H9 (cell line): ENCODE data around the gene SLC25A43. TPM values are rescaled to one million over a fixed set of nuclear protein-coding genes. Genes with fewer than 3 reads are reported as not detected.

Experiments
- DNase-seq: peaks from one replicate; pipeline ENCODE4 v3.0.0-alpha.2; 2017
- H2AFZ ChIP-seq: one replicate; pipeline ENCODE4 v1.6.1; 2013; ENCODE audit warnings: mild to moderate bottlenecking, low read length, control low read depth, moderate library complexity
- H2AK5ac ChIP-seq: 2 replicates; pipeline ENCODE4 v1.6.1; 2013; ENCODE audit warnings: low read length, control low read depth, mixed read lengths; ENCODE audit not compliant: insufficient read length
- H2BK120ac ChIP-seq: one replicate; pipeline ENCODE4 v1.6.1; 2013; ENCODE audit warnings: low read depth, mild to moderate bottlenecking, low read length, control low read depth, inconsistent platforms; ENCODE audit not compliant: poor library complexity, severe bottlenecking
- H2BK12ac ChIP-seq: 2 replicates; pipeline ENCODE4 v1.6.1; 2013; ENCODE audit warnings: low read length, control low read depth, mixed read lengths, low read depth; ENCODE audit not compliant: insufficient read length
- H2BK15ac ChIP-seq: 2 replicates; pipeline ENCODE4 v1.6.1; 2013; ENCODE audit warnings: low read depth, low read length, control low read depth
- H2BK20ac ChIP-seq: one replicate; pipeline ENCODE4 v1.6.1; 2013; ENCODE audit warnings: low read depth, mild to moderate bottlenecking, low read length, control low read depth, inconsistent platforms; ENCODE audit not compliant: poor library complexity, severe bottlenecking
- H2BK5ac ChIP-seq: 2 replicates; pipeline ENCODE4 v1.6.1; 2013; ENCODE audit warnings: low read length, control low read depth, mixed read lengths; ENCODE audit not compliant: insufficient read length
- H3K14ac ChIP-seq: 2 replicates; pipeline ENCODE4 v1.6.1; 2013; ENCODE audit warnings: low read length, control low read depth; ENCODE audit not compliant: insufficient read depth
- H3K18ac ChIP-seq: 2 replicates; pipeline ENCODE4 v1.6.1; 2013; ENCODE audit warnings: low read depth, mild to moderate bottlenecking, mixed read lengths, low read length, control low read depth; ENCODE audit not compliant: insufficient read length
- H3K23ac ChIP-seq: 2 replicates; pipeline ENCODE4 v1.6.1; 2013; ENCODE audit warnings: low read length, control low read depth, mixed read lengths, low read depth; ENCODE audit not compliant: insufficient read length
- H3K23me2 ChIP-seq: 2 replicates; pipeline ENCODE4 v1.6.1; 2013; ENCODE audit warnings: low read depth, mild to moderate bottlenecking, mixed read lengths, low read length, control low read depth; ENCODE audit not compliant: insufficient read length, poor library complexity, severe bottlenecking
- H3K27ac ChIP-seq: 2 replicates; pipeline ENCODE4 v1.5.1; 2013; ENCODE audit warnings: low read length, control low read depth, mixed read lengths, low read depth; ENCODE audit not compliant: insufficient read length
- H3K27me3 ChIP-seq: 2 replicates; pipeline ENCODE4 v1.6.1; 2013; ENCODE audit warnings: low read length, control low read depth, inconsistent platforms; ENCODE audit not compliant: insufficient read depth
- H3K4ac ChIP-seq: 2 replicates; pipeline ENCODE4 v1.6.1; 2013; ENCODE audit warnings: low read depth, mild to moderate bottlenecking, control low read depth, inconsistent platforms, low read length, moderate library complexity
- H3K4me1 ChIP-seq: 2 replicates; pipeline ENCODE4 v1.6.1; 2013; ENCODE audit warnings: low read length, control low read depth, inconsistent platforms; ENCODE audit not compliant: insufficient read depth
- H3K4me2 ChIP-seq: 2 replicates; pipeline ENCODE4 v1.6.1; 2013; ENCODE audit warnings: low read length, control low read depth, mixed read lengths; ENCODE audit not compliant: insufficient read length, insufficient read depth
- H3K56ac ChIP-seq: 2 replicates; pipeline ENCODE4 v1.6.1; 2013; ENCODE audit warnings: low read depth, mild to moderate bottlenecking, mixed read lengths, low read length, control low read depth; ENCODE audit not compliant: insufficient read length
- H3K79me1 ChIP-seq: 2 replicates; pipeline ENCODE4 v1.6.1; 2013; ENCODE audit warnings: low read depth, mild to moderate bottlenecking, moderate library complexity, low read length, control low read depth, inconsistent platforms; ENCODE audit not compliant: insufficient read depth, poor library complexity, severe bottlenecking
- H3K79me2 ChIP-seq: 2 replicates; pipeline ENCODE4 v1.6.1; 2013; ENCODE audit warnings: low read length, control low read depth, inconsistent platforms; ENCODE audit not compliant: insufficient read depth
- H3K9ac ChIP-seq: 2 replicates; pipeline ENCODE4 v1.6.1; 2013; ENCODE audit warnings: low read length, control low read depth, mixed read lengths; ENCODE audit not compliant: insufficient read length; ENCODE audit errors: extremely low read depth
- H3K9me3 ChIP-seq: one replicate; pipeline ENCODE4 v1.6.1; 2013; ENCODE audit warnings: low read depth, low read length, inconsistent platforms; ENCODE audit not compliant: control insufficient read depth
- H3T11ph ChIP-seq: one replicate; pipeline ENCODE4 v1.6.1; 2013; ENCODE audit warnings: mild to moderate bottlenecking, low read length, control low read depth, inconsistent platforms
- H4K20me1 ChIP-seq: one replicate; pipeline ENCODE4 v1.6.1; 2013; ENCODE audit not compliant: control insufficient read depth, insufficient read length, insufficient read depth
- H4K5ac ChIP-seq: 2 replicates; pipeline ENCODE4 v1.6.1; 2013; ENCODE audit warnings: low read depth, mild to moderate bottlenecking, mixed read lengths, low read length, control low read depth; ENCODE audit not compliant: insufficient read length
- H4K8ac ChIP-seq: replicated peaks from 2 replicates; pipeline ENCODE4 v1.6.1; 2013; ENCODE audit warnings: low read length, control low read depth, mixed read lengths, low read depth; ENCODE audit not compliant: insufficient read length
- H4K91ac ChIP-seq: 2 replicates; pipeline ENCODE4 v1.6.1; 2013; ENCODE audit warnings: low read depth, mild to moderate bottlenecking, moderate library complexity, mixed read lengths, low read length, control low read depth; ENCODE audit not compliant: insufficient read length
- H3K27ac Mint-ChIP-seq, 3 experiments: 2 replicates in 2 of 3; 3 replicates in 1 of 3; pipeline ENCODE4 v1.8.0; 2020 to 2021; ENCODE audit warnings: mixed read lengths in 3 of 3, mild to moderate bottlenecking in 1 of 3, moderate library complexity in 1 of 3
- H3K27me3 Mint-ChIP-seq: 2 replicates; pipeline ENCODE4 v1.8.0; 2021; ENCODE audit warnings: low read depth, mild to moderate bottlenecking, moderate library complexity, mixed read lengths
- H3K36me3 Mint-ChIP-seq, 3 experiments: 2 replicates in 2 of 3; 3 replicates in 1 of 3; pipeline ENCODE4 v1.8.0; 2020 to 2021; ENCODE audit warnings: low read depth in 3 of 3, mixed read lengths in 3 of 3; ENCODE audit not compliant: insufficient read depth in 1 of 3
- H3K4me1 Mint-ChIP-seq, 2 experiments: 2 replicates each; pipeline ENCODE4 v1.8.0; 2020; ENCODE audit warnings: mixed read lengths in 2 of 2
- H3K4me3 Mint-ChIP-seq, 2 experiments: 2 replicates in 1 of 2; 3 replicates in 1 of 2; pipeline ENCODE4 v1.8.0; 2020 to 2021; ENCODE audit warnings: mild to moderate bottlenecking in 2 of 2, mixed read lengths in 2 of 2, moderate library complexity in 1 of 2
- H3K9me3 Mint-ChIP-seq, 2 experiments: 2 replicates in 1 of 2; 3 replicates in 1 of 2; pipeline ENCODE4 v1.8.0; 2020; ENCODE audit warnings: mild to moderate bottlenecking in 2 of 2, mixed read lengths in 2 of 2, moderate library complexity in 1 of 2
- CTCF ChIP-seq: fragments of 200-600 bp; sonication (generic); conservative IDR thresholded peaks from 3 replicates; pipeline ENCODE4 v1.8.0; 2021; ENCODE audit warnings: antibody characterized with exemption, mild to moderate bottlenecking
- WGBS: extraction: QIAGEN DNeasy Blood & Tissue Kit; methylation state at CpG from one replicate; pipeline ENCODE4 v1.1.7; 2013; ENCODE audit warnings: missing lambda C conversion rate, low lambda C conversion rate, mixed read lengths; ENCODE audit not compliant: insufficient read length; ENCODE audit errors: extremely low coverage; 5-methylcytosine and 5-hydroxymethylcytosine counted together
- total RNA-seq: library from RNA; stranded (reverse); gene quantifications from 2 replicates; pipeline ENCODE4 v1.2.1, GENCODE V29; 2021

The SLC25A43 gene
- total RNA-seq, 1 experiment from 2014 or later = 3.7 TPM

DNA sequence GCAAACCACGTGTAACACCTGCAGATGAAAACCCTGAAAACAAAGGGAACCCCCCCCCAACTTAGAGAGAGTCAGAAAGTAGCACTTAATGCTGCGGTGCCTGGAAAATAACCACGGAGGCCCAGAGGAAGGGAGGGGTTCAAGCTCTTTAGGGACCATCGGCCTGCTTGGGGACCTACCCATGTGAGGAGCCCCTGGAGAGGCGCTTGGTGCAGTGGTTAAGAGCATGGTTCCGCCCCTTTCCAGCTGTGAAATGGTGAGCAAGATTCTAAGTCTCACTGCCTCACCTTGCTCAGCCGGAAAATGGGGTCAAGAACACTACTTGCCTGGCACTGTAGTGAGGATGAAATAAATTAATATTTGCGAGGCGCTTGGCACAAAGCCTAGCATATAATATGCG, 82.9 kb downstream of the SLC25A43 start:
- no peak for DNase-seq
- Histone ChIP-seq H2BK20ac (no peak overlapping the region), H3K56ac (no peak overlapping the region), H3T11ph (no peak overlapping the region), H4K91ac (no peak overlapping the region), H2BK12ac (no peak overlapping the region), H4K8ac (no peak overlapping the region), H4K5ac (no peak overlapping the region), H2AK5ac (no peak overlapping the region), H3K23me2 (peaks cover 2% of the 10 kb centered on the region), H2AFZ (no peak overlapping the region), H3K27ac (no peak overlapping the region), H3K9ac (no peak overlapping the region), H3K4me1 (no peaks in the 10 kb centered on the region), H3K23ac (no peak overlapping the region), H2BK120ac (no peak overlapping the region), H2BK15ac (no peak overlapping the region), H3K4me2 (peak overlapping the region; percentile 47), H3K79me2 (no peaks in the 10 kb centered on the region), H4K20me1 (no peaks in the 10 kb centered on the region), H3K18ac (no peak overlapping the region), H3K79me1 (no peaks in the 10 kb centered on the region), H3K4ac (no peak overlapping the region), H3K27me3 (no peaks in the 10 kb centered on the region), H2BK5ac (no peak overlapping the region), H3K9me3 (peaks cover 16% of the 10 kb centered on the region), H3K14ac (peak overlapping the region; percentile 94; the same call in 1 of the 2 replicates)
- TF ChIP-seq CTCF = no peak
- Mint-ChIP-seq H3K9me3 (peaks cover 70 to 75% of the 10 kb centered on the region in 2 experiments), H3K36me3 (peaks cover 0 to 8% (median 4%) of the 10 kb centered on the region in 3 experiments; a peak in 4 of 7 replicates), H3K4me3 (peak overlapping the region in 1 of 2 experiments; percentile 62; a peak in 2 of 5 replicates), H3K27ac (no peak overlapping the region), H3K4me1 (0 out of 4 replicates have a peak, but pooled peaks cover 0 to 2% of the 10 kb centered on the region in 2 experiments), H3K27me3 (peaks cover 29% of the 10 kb centered on the region)
- WGBS = no CpG with 5 or more reads among the region's 10 CpGs
